Neural progenitor cell (in vitro differentiated cells): ENCODE results near the gene AKNAD1.

ENCODE experiments used
- CTCF ChIP-seq: fragments of 200-600 bp; sonication (generic); IDR thresholded peaks from 2 replicates; pipeline ENCODE4 v1.5.1; 2017; ENCODE audit warnings: antibody characterized with exemption, mild to moderate bottlenecking
- EZH2 ChIP-seq: fragments of 200-600 bp; sonication (generic); IDR thresholded peaks from 2 replicates; pipeline ENCODE4 v1.6.1; 2017; ENCODE audit warnings: antibody characterized with exemption, mild to moderate bottlenecking, moderate library complexity

GRCh38 chr1:108785264-108785663 is 71.6 kb downstream of the AKNAD1 start:
- TF ChIP-seq CTCF: no peak
- no peak for TF ChIP-seq EZH2
